COR-L47 (cell line): ENCODE data around the gene HERC4.

Experiments used
- DNase-seq: peaks from one replicate; lab custom pipeline; 2025; lab: John Stamatoyannopoulos, UW

The HERC4 gene

DNA sequence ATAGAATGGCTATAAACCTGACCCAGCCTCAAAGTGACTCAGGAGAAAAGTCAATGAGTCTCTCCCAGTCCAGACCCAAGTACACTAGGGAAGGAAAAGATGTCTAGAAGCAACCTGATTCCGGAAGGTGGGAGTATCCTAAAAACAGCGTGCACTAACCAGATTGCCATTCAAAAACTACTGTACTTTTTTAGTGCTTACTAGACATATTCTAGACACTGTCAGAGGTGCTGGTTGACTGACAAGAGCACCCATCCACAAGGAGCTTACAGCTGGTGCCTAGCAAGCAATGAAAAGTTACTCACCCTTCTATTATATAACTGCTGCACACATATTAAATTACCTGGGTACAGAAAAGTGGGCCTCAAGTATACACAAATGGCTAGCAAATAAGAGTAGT is 109.6 kb downstream of the HERC4 start:
- no peak for DNase-seq

GRCh38 chr10:67959839-67960476 is 115.1 kb downstream of the HERC4 start:
- DNase-seq = no peak

DNA sequence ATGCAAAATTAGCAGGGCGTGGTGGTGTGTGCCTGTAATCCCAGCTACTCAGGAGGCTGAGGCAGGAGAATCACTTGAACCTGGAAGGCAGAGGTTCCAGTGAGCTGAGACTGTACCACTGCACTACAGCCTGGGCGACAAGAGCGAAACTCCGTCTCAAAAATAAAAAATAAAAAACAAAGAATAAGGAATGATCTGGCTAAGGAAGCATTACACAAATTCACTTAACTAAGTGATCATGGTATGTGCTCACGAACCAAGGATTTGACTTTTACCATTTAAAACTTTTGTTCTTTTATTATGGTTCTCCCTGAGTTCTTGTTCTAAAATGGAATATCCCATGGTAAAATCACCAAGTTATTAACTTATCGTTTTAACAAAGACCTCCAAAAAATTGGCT is 119.5 kb downstream of the HERC4 start:
- no peak for DNase-seq

DNA sequence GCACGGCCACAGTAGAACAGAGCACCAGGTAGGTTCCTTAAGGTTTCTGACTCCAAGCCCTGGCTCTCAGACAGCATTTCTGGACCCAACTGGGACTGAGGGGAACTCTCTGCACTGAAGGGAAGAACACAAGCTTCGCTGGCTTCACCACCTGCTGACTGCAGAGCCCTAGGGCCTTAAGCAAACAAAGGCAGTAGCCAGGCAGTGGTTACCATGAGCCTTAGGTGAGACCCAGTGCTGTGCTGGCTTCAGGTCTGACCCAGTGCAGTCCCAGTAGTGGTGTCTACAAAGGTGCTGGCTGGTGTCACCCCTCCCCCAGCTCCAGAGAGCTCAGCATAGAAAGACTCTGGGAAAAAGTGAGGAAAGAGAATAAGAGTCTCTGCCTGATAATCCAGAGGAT is 131.2 kb downstream of the HERC4 start:
- no peak for DNase-seq

GRCh38 chr10:67936416-67936815 is 138.7 kb downstream of the HERC4 start:
- DNase-seq = no peak

- no peak for DNase-seq
Observed at GRCh38 chr10:67935223-67935622, 139.9 kb downstream of the HERC4 start.

DNA sequence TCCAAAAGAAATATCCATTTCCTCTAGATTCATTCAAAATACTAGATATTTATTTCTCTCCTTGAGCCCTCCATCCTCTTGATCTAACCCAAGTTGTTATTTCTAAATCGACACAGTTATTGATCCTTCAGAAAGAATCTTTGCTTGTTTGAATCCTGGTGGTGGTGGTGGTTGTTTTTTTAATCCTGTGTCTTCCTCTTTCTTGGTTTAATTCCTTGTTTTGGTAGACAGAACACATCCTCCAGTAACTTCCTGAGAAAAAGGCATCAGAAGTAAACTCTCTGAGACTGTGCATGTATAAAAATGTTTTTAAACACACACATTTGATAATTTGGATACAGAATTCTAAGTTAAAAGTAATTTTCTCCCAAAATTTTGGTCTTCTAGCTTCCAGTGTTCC is 140.7 kb downstream of the HERC4 start:
- no peak for DNase-seq

GRCh38 chr10:67933199-67933598 is 141.9 kb downstream of the HERC4 start:
- no peak for DNase-seq

DNA sequence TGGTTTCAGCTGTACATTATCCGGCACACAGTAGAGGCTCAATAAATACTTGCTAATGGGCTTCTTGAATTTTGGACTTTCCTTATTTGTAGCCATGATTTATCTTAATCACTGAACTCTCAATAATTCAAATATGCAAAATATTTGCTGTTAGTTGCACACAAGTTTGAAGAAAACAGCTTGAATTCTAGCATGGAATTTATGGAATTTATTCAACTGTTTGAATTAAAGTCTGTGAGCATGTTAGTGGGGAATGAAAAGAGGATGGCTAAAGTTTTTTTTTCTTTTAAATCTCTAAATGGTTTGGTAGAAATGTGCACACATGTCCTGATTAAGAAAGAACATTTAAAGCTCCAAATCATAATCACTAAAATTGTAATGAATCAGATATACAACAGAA is 148.1 kb downstream of the HERC4 start:
- DNase-seq = no peak

- no peak for DNase-seq
Observed at GRCh38 chr10:67925449-67926005, 149.6 kb downstream of the HERC4 start.

DNA sequence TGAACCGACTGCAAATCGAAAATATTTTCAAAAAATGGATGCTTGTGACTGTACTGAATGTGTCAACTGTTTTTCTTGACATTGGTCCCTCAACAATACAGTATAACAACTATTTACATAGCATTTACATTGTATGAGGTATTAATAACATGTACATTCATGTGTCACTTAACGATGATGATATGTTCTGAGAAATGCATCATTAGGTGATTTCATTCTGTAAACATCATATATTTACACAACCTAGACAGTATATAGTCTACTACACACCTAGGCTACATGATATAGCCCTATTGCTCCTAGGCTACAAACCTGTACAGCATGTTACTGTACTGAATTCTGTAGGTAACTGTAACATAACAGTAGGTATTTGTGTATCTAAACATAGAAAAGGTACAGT is 150.9 kb downstream of the HERC4 start:
- no peak for DNase-seq

GRCh38 chr10:67923551-67923950 is 151.5 kb downstream of the HERC4 start:
- DNase-seq = no peak

- DNase-seq = no peak
Observed at GRCh38 chr10:67921065-67921464, 154.0 kb downstream of the HERC4 start.

DNA sequence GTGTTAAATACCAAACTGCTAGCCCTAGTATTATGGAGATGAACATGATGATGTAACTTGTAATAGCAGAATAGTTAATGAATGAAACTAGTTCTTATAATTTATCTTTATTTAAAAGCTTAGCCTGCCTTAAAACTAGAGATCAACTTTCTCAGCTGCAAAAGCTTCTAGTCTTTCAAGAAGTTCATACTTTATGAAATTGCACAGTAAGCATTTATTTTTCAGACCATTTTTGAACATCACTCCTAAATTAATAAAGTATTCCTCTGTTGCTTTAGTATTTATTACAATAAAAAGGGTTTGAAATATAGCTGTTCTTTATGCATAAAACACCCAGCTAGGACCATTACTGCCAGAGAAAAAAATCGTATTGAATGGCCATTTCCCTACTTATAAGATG is 157.4 kb downstream of the HERC4 start:
- no peak for DNase-seq

DNA sequence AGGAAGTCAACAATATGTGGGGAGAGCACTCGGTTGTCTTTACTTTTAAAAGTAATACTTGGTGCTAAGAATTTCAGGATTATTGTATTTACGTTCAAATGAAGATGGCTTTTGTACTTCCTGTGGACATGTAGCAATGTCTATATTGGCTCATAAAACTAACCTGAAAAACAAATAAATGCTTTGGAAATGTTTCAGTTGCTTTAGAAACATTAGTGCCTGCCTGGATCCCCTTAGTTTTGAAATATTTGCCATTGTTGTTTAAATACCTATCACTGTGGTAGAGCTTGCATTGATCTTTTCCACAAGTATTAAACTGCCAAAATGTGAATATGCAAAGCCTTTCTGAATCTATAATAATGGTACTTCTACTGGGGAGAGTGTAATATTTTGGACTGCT is 157.9 kb downstream of the HERC4 start:
- DNase-seq = no peak

DNA sequence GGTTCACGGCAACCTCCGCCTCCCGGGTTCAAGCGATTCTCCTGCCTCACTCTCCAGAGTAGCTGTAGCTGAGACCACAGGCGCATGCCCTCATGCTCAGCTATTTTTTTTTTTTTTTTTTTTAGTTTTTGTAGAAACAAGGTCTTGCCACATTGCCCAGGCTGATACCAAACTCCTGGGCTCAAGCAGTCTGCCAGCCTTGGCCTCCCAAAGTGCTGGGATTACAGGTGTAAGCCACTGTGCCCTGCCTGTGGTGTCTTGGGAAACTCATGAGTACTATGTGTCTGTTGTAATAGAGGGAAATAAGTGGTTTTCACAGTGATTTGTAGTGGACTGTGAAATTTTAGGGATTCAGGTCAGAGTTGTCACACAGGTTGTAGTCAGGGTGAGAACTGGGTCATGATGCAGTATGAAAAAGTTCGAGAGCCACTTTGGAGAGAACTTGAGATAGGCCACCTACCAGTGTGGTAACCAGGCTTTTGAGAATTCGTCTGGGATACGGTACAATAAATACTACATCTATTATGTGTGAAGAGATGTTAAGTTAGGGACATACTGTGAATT is 160.2 kb downstream of the HERC4 start:
- no peak for DNase-seq

DNA sequence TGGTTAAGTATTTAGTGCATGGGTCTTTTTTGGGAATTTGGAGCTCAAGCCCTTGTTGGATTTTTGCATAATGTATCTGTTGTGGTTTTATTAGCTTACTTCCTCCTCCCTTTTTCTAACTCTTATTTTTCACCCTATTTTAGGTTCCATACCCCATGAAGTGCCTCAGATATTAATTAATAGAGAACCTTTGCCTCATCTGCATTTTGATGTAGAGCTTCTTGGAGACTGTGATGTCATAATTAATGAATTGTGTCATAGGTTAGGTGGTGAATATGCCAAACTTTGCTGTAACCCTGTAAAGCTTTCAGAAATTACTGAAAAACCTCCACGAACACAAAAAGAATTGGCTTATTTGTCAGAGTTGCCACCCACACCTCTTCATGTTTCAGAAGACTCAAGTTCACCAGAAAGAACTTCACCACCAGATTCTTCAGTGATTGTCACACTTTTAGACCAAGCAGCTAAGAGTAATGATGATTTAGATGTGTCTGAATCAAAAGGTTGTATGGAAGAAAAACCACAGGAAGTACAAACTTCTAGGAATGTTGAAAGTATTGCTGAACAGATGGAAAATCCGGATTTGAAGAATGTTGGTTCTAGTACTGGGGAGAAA is 162.6 kb downstream of the HERC4 start:
- no peak for DNase-seq

DNA sequence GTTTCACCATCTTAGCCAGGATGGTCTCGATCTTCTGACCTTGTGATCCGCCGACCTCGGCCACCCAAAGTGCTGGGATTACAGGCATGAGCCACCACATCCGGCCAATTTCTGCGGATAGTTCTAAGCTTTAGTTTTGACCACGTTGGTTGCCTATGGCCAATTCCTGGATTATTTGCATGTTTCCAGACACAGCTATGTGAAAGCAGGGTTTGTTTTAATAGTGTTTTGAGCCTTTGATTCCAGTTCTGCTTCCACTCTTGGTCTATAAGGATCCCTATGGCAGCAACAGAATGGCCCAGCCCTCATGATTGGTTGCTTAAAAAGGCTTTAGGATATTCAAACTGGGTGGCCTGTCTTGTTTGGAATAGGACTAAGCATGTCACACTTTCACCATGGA is 171.5 kb downstream of the HERC4 start:
- no peak for DNase-seq

DNA sequence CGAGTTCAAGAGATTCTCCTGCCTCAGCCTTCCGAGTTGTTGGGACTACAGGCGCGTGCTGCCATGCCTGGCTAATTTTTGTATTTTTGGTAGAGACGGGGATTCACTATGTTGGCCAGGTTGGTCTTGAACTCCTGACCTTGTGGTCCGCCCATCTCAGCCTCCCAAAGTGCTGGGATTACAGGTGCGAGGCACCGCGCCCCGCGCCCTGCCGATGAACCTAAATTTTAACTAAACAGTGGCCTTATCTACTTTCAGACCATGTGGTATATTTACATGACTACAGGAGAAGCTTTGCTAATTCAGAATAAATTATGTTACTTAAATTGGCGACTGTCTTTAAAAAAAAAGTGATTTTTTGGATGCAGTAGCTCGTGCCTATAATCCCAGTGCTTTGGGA is 181.4 kb downstream of the HERC4 start:
- no peak for DNase-seq

- DNase-seq = peak; percentile 62
Observed at GRCh38 chr10:67884842-67885670, 190.0 kb downstream of the HERC4 start.

DNA sequence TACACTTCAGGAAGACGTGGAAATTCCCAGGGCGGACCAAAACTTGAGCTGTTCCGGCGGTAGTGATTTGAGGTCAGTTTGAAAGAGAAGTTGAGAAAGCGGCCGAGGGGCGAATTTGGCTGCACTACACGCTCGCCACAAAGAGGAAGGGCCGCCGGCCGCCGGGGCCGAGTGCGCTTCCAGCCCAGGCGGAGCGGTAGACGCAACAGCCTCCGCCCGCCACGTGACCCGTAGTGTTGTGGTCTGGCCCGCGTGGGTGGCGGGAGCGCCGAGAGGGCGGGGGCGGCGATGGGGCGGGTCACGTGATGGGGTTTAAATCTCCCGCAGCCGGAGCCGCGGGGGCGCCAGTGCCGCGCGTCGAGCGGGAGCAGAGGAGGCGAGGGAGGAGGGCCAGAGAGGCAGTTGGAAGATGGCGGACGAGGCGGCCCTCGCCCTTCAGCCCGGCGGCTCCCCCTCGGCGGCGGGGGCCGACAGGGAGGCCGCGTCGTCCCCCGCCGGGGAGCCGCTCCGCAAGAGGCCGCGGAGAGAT is 190.7 kb downstream of the HERC4 start, which contains the start of gene SIRT1:
SIRT1 (plus strand) TSS at position 344 of the 529 bp plus-strand sequence; CDS start at position 410, 66 bp downstream.
- peak; percentile 86 for DNase-seq

DNA sequence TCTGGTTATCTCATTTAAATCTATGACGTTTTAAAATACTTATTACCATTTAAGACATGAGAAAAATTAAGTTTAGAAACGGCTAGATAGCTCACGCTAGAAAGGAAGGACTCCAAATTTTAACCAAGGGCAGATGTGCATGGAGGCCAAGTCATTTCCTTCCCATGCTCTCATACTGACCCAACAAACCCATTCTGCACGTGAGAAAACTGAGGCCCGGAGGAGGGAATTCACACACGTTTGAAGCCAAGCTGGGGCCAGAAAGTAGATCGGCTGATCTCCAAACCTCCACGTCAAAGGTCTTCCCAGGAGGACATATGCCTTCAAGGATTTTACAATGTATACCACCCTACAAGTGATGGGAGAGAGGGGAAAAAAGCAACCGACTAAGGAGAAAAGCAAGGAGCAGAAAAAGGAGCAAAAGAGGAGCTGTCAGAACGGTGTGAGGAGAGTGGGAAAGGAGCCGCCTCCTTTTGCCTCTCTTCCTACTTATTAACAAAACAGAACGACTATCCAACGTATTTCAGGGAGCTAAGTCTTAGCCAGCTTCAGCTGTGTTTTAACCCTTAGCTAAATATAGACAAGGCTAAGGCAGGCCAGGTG is 191.3 kb downstream of the HERC4 start:
- DNase-seq = no peak
